ENCODE results near the gene GNB5. TPM values are rescaled to one million over a fixed set of nuclear protein-coding genes. Genes with fewer than 3 reads are reported as not detected.

The GNB5 gene
- total and polyA plus RNA-seq, 2 of the 13 experiments (the other 11 are each of a cell fraction or from before 2014, with no cell fraction given), result 13.7 to 14.4 TPM

DNA sequence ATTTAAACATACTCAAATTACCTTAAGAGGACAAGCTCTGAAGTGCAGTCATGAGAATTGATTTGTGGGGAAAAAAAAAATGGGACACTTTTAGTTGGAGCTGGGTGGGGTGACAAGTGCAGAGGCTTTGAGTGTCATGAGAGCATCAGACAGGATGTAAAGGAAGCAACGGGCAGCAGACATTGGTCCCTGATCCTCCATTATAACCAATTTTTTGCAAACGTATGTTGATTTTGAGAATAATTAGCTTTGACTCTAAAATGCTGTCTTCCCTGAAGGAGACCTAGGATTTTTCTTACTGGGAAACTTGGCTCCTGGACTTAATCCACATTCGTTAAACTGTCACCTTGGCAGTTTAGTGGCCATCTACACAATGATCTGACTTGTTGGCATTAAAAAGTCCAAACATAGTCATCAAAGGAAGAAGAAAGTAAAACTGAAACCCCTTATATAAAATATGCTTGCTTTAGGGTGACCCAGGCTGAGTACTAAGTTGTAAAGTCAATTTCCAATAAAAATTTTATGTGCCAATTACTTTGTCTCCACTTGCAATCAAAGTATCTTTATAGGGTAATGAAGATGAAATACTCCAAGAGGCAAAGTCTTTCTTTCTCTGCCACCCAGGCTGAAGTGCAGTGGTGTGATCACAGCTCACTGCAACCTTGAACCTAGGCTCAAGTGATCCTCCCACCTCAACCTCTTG lies 124.2 kb downstream of the GNB5 start:
- no TSS peak for BruUV-seq (replicated peaks)
- intact Hi-C loops (cut with micrococcal nuclease; ENCODE audit: unreplicated experiment) (no loop called here), in situ Hi-C loops (cut with HindIII; ENCODE audit: extremely low pct_ligation_motif_present, low pct_unique_long_range_greater_than_20kb) (no loop called here)
- H3K9me3 ChIP-seq (ENCODE audit: low read length), result no peaks in the 10 kb centered on the region
- H3K36me3 ChIP-seq (replicated peaks in 1 of 2; ENCODE audit: control insufficient read depth in 1 of 2, insufficient read depth in 2 of 2, low read length in 2 of 2), result peaks cover under 1 to 19% of the 10 kb centered on the region in 2 experiments; a peak in 4 of 5 replicates
- no peak overlapping the region for H3K9ac ChIP-seq (ENCODE audit: insufficient read depth, low read depth, low read length)
- H4K20me1 ChIP-seq (ENCODE audit: insufficient read depth, low read length), result no peaks in the 10 kb centered on the region
- no peaks in the 10 kb centered on the region for H3K27me3 ChIP-seq (ENCODE audit: control insufficient read depth in 1 of 2, insufficient read depth in 2 of 2, low read length in 2 of 2)
- H3K79me2 ChIP-seq (ENCODE audit: insufficient read depth, low read length), result no peaks in the 10 kb centered on the region
- DNase-seq (ENCODE audit: low spot score), result no peak
- H3K4me3 ChIP-seq (replicated peaks in 1 of 3; ENCODE audit: insufficient read depth in 1 of 3, low read depth in 2 of 3, low read length in 3 of 3), result no peak overlapping the region
- H3K27ac ChIP-seq (ENCODE audit: extremely low read length, insufficient read depth, low read length), result peak overlapping the region; percentile 28
- WGBS (ENCODE audit: low lambda C conversion rate), result 93% methylated on average over 3 of the region's 3 CpGs
- no peak; the same call in 2 of the 3 replicates for ATAC-seq
- H3K4me1 ChIP-seq (ENCODE audit: insufficient read depth, low read length), result peaks cover 58% of the 10 kb centered on the region
- FAIRE-seq, result peak; percentile 4
- no peak for TF ChIP-seq HNF4G (IDR thresholded peaks at IDR 0.05; ENCODE audit: borderline replicate concordance, low read depth, low read length)
- no peak for TF ChIP-seq HNF4G (CRISPR knock-in tag; IDR thresholded peaks at IDR 0.05; ENCODE audit: borderline replicate concordance, low read depth)
- TF ChIP-seq, protein P1, sequence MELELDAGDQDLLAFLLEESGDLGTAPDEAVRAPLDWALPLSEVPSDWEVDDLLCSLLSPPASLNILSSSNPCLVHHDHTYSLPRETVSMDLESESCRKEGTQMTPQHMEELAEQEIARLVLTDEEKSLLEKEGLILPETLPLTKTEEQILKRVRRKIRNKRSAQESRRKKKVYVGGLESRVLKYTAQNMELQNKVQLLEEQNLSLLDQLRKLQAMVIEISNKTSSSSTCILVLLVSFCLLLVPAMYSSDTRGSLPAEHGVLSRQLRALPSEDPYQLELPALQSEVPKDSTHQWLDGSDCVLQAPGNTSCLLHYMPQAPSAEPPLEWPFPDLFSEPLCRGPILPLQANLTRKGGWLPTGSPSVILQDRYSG (CRISPR knock-in tag; IDR thresholded peaks at IDR 0.05), result no peak
- peak; percentile 75 for TF ChIP-seq RBM22 (optimal IDR thresholded peaks at IDR 0.05; ENCODE audit: low read length)
- peak; percentile 21 for TF ChIP-seq AGO2 (optimal IDR thresholded peaks at IDR 0.05; ENCODE audit: low read depth, low read length)
- H2AFZ ChIP-seq (ENCODE audit: low read length), result no peak overlapping the region
- CTCF ChIA-PET (ENCODE audit: low intra/inter-chr PET ratio, low total read pairs), result no interaction called here
- POLR2A ChIA-PET, result interaction anchor here (1.5 to 2.2 kb wide), 2 partner anchors 11 to 95 kb away, joined by 5 to 8 read pairs; partner anchors contain the start of gene LEO1
- H3K4me2 ChIP-seq (ENCODE audit: low read depth, low read length), result no peak overlapping the region

Small RNA genes within 50 kb of the gene (small RNA-seq; reads per million reads assigned to genes)
- 0 reads per million in 3 experiments for gene RF00019 (ENCODE audit: insufficient read depth in 2 of 3, insufficient read length in 3 of 3, low read depth in 2 of 3, low replicate concordance in 1 of 3)

Other genes starting within 250 kb of the GNB5 start
- gene LEO1, start 219.6 kb downstream of the GNB5 start, total RNA-seq (2016; rRNA removed; fragmentation: Illumina TruSeq; extraction: Trizol), result 60.3 and 103 TPM in 2 replicates
- gene LEO1, start 219.6 kb downstream of the GNB5 start, polyA plus RNA-seq (2011; rRNA removed), result 14.8 and 17.0 TPM in 2 replicates
- gene MAPK6, start 172.2 kb downstream of the GNB5 start, total RNA-seq (2016; rRNA removed; fragmentation: Illumina TruSeq; extraction: Trizol), result 99.7 and 188 TPM in 2 replicates
- 72.5 and 89.5 TPM in 2 replicates for gene MAPK6, start 172.2 kb downstream of the GNB5 start, polyA plus RNA-seq (2011; rRNA removed)
- gene BCL2L10, start 78.6 kb downstream of the GNB5 start, total RNA-seq (2016; rRNA removed; fragmentation: Illumina TruSeq; extraction: Trizol), result not detected in 2 replicates
- not detected in 2 replicates for gene BCL2L10, start 78.6 kb downstream of the GNB5 start, polyA plus RNA-seq (2011; rRNA removed)
- gene MYO5C, start 104.4 kb upstream of the GNB5 start, total RNA-seq (2016; rRNA removed; fragmentation: Illumina TruSeq; extraction: Trizol), result 23.7 and 37.3 TPM in 2 replicates
- 13.7 and 15.7 TPM in 2 replicates for gene MYO5C, start 104.4 kb upstream of the GNB5 start, polyA plus RNA-seq (2011; rRNA removed)

Measured in HepG2 (cell line).